AG04450 (cell line): Measurements from ENCODE around the gene SYT14. TPM values are rescaled to one million over a fixed set of nuclear protein-coding genes. Genes with fewer than 3 reads are reported as not detected.

Experiments used
- CTCF ChIA-PET: fragments of 300-600, 350-600 bp; formaldehyde crosslinking; extraction: SDS; loops from one replicate; lab custom pipeline; 2022; ENCODE audit warnings: antibody characterized with exemption, inconsistent platforms; lab: Charles Lee
- POLR2A ChIA-PET: fragments of 350-600 bp; formaldehyde crosslinking; extraction: SDS; loops from one replicate; lab custom pipeline; 2021; ENCODE audit warnings: antibody characterized with exemption, inconsistent platforms; lab: Yijun Ruan, JAX
- DNase-seq: peaks from one replicate; pipeline ENCODE4 v3.0.0-alpha.2; 2011; ENCODE audit warnings: low read depth, low spot score
- H3K27ac ChIP-seq: one replicate; pipeline ENCODE4 v1.5.1; 2012; ENCODE audit warnings: low read depth, low read length, control low read depth
- H3K27me3 ChIP-seq: one replicate; pipeline ENCODE4 v1.6.0; 2012; ENCODE audit warnings: low read length; ENCODE audit not compliant: control insufficient read depth, insufficient read depth
- H3K4me3 ChIP-seq: 2 replicates; pipeline ENCODE4 v1.5.1; 2011; ENCODE audit warnings: mild to moderate bottlenecking, low read depth, low read length, control low read depth
- H3K9me3 ChIP-seq: 2 replicates; pipeline ENCODE4 v1.5.1; 2012; ENCODE audit warnings: low read length; ENCODE audit not compliant: control insufficient read depth, insufficient read depth
- CTCF ChIP-seq: IDR thresholded peaks from 2 replicates; pipeline ENCODE4 v1.5.1; 2011; ENCODE audit warnings: low read depth, low read length, control low read depth, inconsistent platforms
- polyA plus RNA-seq: library from polyadenylated mRNA; depleted of rRNA; stranded (reverse); fragments of >200 nt; gene quantifications from 2 replicates; pipeline ENCODE4 v1.2.3, GENCODE V29; 2011

Gene SYT14
- polyA plus RNA-seq, 1 experiment, result 4.8 TPM

DNA sequence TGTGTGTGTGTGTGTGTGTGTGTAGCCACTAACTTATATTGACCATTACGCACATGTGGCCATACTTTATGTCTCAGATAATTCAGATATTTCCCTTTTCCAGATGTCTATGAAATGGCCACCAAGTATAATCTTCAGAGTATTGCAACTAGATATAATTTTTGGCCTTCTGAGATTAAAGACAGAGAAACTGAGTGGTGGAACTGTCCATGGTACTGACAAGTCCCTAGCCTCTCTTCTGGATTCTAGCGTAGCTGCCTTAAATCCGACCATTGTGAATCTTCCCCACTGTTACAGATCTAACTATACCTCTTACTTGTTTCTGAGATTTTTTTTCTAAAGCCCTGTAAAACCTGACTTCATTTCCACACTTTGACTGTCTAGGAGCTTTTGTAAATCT is 194.6 kb downstream of the SYT14 start:
- Histone ChIP-seq H3K9me3 (no peaks in the 10 kb centered on the region), H3K27me3 (no peaks in the 10 kb centered on the region), H3K4me3 (no peak overlapping the region), H3K27ac (no peak overlapping the region)
- DNase-seq, result peak; percentile 13
- TF ChIP-seq CTCF, result no peak
- POLR2A ChIA-PET, result no interaction called here
- CTCF ChIA-PET, result interaction anchor here (2.5 kb wide), 1 partner anchor 11 kb away, joined by 13 read pairs; no protein-coding TSS in a partner anchor

DNA sequence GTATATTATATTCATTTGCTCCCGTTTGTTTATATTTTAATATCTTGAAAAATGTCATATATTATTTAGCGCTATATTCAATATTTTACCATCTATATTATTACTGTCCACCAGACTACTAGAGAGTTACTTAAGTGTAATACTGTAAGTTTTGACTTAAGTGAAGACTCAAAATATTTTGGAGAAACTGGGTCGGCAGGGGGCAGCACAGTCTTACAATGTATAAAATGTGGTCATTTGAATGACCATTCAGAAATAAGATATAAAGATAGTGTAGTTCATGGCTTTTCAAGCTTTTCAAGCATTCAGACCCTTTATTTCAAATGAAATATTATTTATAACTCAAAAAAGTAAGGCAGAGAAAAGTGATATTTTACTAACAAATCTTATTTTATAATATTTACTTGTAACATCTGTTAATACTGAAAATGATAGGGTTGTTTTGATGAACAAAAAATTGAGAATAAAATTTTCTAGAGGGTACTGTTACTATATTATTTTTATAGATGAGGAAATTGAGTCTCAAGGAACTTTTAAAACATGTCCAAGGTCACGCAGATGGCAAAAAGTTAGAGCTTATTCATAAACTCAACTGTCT is 205.5 kb downstream of the SYT14 start:
- peak; percentile 51 for DNase-seq
- ChIA-PET CTCF (interaction anchor here (0.6 to 6.8 kb wide), 35 partner anchors 10 to 271 kb away, joined by 3 to 121 read pairs (median 4); no protein-coding TSS in a partner anchor), POLR2A (no interaction called here)
- H3K9me3 ChIP-seq, result no peaks in the 10 kb centered on the region
- no peak overlapping the region for H3K27ac ChIP-seq
- H3K27me3 ChIP-seq, result no peaks in the 10 kb centered on the region
- H3K4me3 ChIP-seq, result no peak overlapping the region
- TF ChIP-seq CTCF, result peak; percentile 66

- Histone ChIP-seq H3K9me3 (no peaks in the 10 kb centered on the region), H3K27me3 (no peaks in the 10 kb centered on the region), H3K27ac (no peak overlapping the region), H3K4me3 (no peak overlapping the region)
- TF ChIP-seq CTCF, result no peak
- ChIA-PET POLR2A (no interaction called here), CTCF (interaction anchor here (0.6 to 6.8 kb wide), 12 partner anchors 11 to 554 kb away, joined by 3 to 121 read pairs (median 5); no protein-coding TSS in a partner anchor)
- no peak for DNase-seq
These were observed 206.7 kb downstream of the SYT14 start for GRCh38 chr1:210144736-210145135.

- POLR2A ChIA-PET, result interaction anchor here (0.6 kb wide), 2 partner anchors 49 to 93 kb away, joined by 6 to 7 read pairs; no protein-coding TSS in a partner anchor
- CTCF ChIA-PET, result interaction anchor here (0.5 to 2.2 kb wide), 5 partner anchors 8 to 1303 kb away, joined by 3 to 12 read pairs (median 5); no protein-coding TSS in a partner anchor
- Histone ChIP-seq H3K27me3 (no peaks in the 10 kb centered on the region), H3K4me3 (no peak overlapping the region), H3K9me3 (no peaks in the 10 kb centered on the region), H3K27ac (no peak overlapping the region)
- TF ChIP-seq CTCF, result no peak
- no peak for DNase-seq
These were observed 213.1 kb downstream of the SYT14 start for GRCh38 chr1:210151052-210151672.

DNA sequence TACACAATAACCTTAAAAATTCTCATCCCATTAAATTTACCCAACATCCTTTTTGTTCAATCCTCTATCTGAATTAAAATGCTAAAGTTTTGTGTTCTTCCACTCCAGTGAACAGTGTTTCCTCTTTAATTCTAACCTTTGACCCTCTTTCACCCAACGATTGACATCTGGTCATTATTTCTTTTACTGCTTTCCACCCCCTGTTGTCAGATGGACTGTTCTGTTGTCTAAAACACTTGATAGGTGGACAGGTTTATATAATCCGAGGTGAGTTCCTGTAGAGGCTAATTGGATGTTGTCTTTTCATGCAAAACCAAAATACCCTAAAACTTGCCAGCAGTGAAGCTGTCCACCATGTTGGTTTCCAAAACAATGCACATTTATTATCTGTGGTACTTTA is 221.2 kb downstream of the SYT14 start:
- CTCF ChIA-PET, result no interaction called here
- DNase-seq, result no peak
- no peak for TF ChIP-seq CTCF
- Histone ChIP-seq H3K27ac (no peak overlapping the region), H3K4me3 (no peak overlapping the region), H3K9me3 (no peaks in the 10 kb centered on the region), H3K27me3 (no peaks in the 10 kb centered on the region)
- POLR2A ChIA-PET, result no interaction called here
